Stromal cell of bone marrow (primary cell): ENCODE data around the gene TRPV2.
"Not testable (repeated sequence)": the region's sequence is repeated elsewhere in the genome, so short reads cannot be mapped to it uniquely, and the experiment has no call there.

Experiments
- DNase-seq: peaks from one replicate; pipeline ENCODE4 v3.0.0-alpha.2; 2012; ENCODE audit warnings: low read depth

TRPV2 gene

GRCh38 chr17:16438173-16438556, 22.8 kb downstream of the TRPV2 start:
- DNase-seq, result no peak

- DNase-seq, result peak; percentile 99
Observed at GRCh38 chr17:16438557-16439302, 23.4 kb downstream of the TRPV2 start.

GRCh38 chr17:16439303-16439791, 24.0 kb downstream of the TRPV2 start:
- no peak for DNase-seq

- no peak for DNase-seq
Observed at GRCh38 chr17:16439811-16440351, 24.5 kb downstream of the TRPV2 start.

GRCh38 chr17:16440354-16440753, 25.0 kb downstream of the TRPV2 start:
- not testable (repeated sequence) for DNase-seq

GRCh38 chr17:16440901-16441629, 25.7 kb downstream of the TRPV2 start:
- DNase-seq, result no peak

GRCh38 chr17:16442141-16442540, 26.8 kb downstream of the TRPV2 start:
- no peak for DNase-seq

GRCh38 chr17:16442594-16443510, 27.5 kb downstream of the TRPV2 start:
- no peak for DNase-seq

- DNase-seq, result no peak
Observed at GRCh38 chr17:16443511-16444257, 28.3 kb downstream of the TRPV2 start.

- no peak for DNase-seq
Observed at GRCh38 chr17:16444258-16444886, 29.0 kb downstream of the TRPV2 start.

- no peak for DNase-seq
Observed at GRCh38 chr17:16446338-16446983, 31.1 kb downstream of the TRPV2 start.

GRCh38 chr17:16447676-16448075, 32.3 kb downstream of the TRPV2 start:
- no peak for DNase-seq

GRCh38 chr17:16448490-16448889, 33.1 kb downstream of the TRPV2 start:
- DNase-seq, result no peak

- DNase-seq, result peak; percentile 45
Observed at GRCh38 chr17:16449121-16449570, 33.8 kb downstream of the TRPV2 start.

GRCh38 chr17:16450028-16450427, 34.7 kb downstream of the TRPV2 start:
- no peak for DNase-seq

- not testable (repeated sequence) for DNase-seq
Observed at GRCh38 chr17:16452268-16452667, 36.9 kb downstream of the TRPV2 start.

GRCh38 chr17:16453493-16453851, 38.1 kb downstream of the TRPV2 start:
- no peak for DNase-seq

GRCh38 chr17:16455997-16456741, 40.8 kb downstream of the TRPV2 start:
- no peak for DNase-seq

GRCh38 chr17:16456742-16457316, 41.5 kb downstream of the TRPV2 start:
- DNase-seq, result no peak
